Spinal cord (tissue), 10 donors: Measurements from ENCODE around the gene ALG14. TPM values are rescaled to one million over a fixed set of nuclear protein-coding genes. Genes with fewer than 3 reads are reported as not detected.

ENCODE experiments used
- DNase-seq, 6 donors: peaks; one replicate each; pipeline versions ENCODE4 v3.0.0 to v3.0.0-alpha.2; 2013 to 2015; ENCODE audit warnings: low spot score in 6 of 6, low read depth in 4 of 6
- H3K27ac ChIP-seq: one replicate; pipeline ENCODE4 v1.5.1; 2013; ENCODE audit warnings: low read depth, low read length, control low read depth
- H3K27me3 ChIP-seq: one replicate; pipeline ENCODE4 v1.6.1; 2013; ENCODE audit warnings: low read length; ENCODE audit not compliant: control insufficient read depth, insufficient read depth
- H3K36me3 ChIP-seq: one replicate; pipeline ENCODE4 v1.6.1; 2013; ENCODE audit warnings: low read length; ENCODE audit not compliant: control insufficient read depth, insufficient read depth
- H3K4me1 ChIP-seq: one replicate; pipeline ENCODE4 v1.6.1; 2013; ENCODE audit warnings: low read length; ENCODE audit not compliant: control insufficient read depth, insufficient read depth
- H3K4me3 ChIP-seq: one replicate; pipeline ENCODE4 v1.5.1; 2013; ENCODE audit warnings: low read depth, low read length, control low read depth
- H3K9me3 ChIP-seq: one replicate; pipeline ENCODE4 v1.6.1; 2013; ENCODE audit warnings: low read length; ENCODE audit not compliant: control insufficient read depth, insufficient read depth
- WGBS: methylation state at CpG from one replicate; pipeline ENCODE4 v1.1.5; 2013; ENCODE audit warnings: missing lambda C conversion rate; ENCODE audit not compliant: insufficient coverage; 5-methylcytosine and 5-hydroxymethylcytosine counted together
- polyA plus RNA-seq, 2 donors: library from polyadenylated mRNA; unstranded; fragments of 120-200 nt; gene quantifications; one replicate each; pipeline ENCODE4 v1.2.1, GENCODE V29; 2013; ENCODE audit not compliant: insufficient read length in 2 of 2
- total RNA-seq, 2 donors: library from RNA; depleted of rRNA in 1 of 2; stranded (reverse); fragments of 120-200 nt in 1 of 2; fragments of >200 nt in 1 of 2; gene quantifications; one replicate each; pipeline versions ENCODE4 v1.2.3 to v1.2.4, GENCODE V29; 2013 to 2014
- donor health status: healthy.

ALG14 gene
- total and polyA plus RNA-seq, 4 donors: 4.0 to 14.4 (median 8.2) TPM

DNA sequence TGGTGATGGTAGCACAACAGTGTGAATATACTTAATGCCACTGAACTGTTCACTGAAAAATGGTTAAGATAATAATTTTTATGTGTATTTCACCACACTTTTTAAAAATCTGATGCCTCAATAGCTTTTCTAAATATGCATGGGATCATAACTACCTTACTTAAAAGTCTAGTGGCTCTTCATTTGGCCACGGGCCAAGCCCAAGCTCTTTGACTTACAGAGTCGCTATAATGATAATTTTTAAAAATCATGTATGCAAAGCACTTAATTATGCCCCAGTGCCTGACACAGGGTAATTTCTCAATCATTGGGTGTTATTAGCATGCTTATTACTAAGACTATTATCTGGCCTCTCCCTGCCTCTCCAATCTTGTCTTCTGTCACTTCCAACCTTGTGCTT lies 138.2 kb downstream of the ALG14 start:
- no peaks in the 10 kb centered on the region for H3K27me3 ChIP-seq
- peak in 1 of 6 donors; percentile 41 for DNase-seq
- no peak overlapping the region for H3K27ac ChIP-seq
- no peak overlapping the region for H3K4me3 ChIP-seq
- no CpG with 5 or more reads among the region's 2 CpGs for WGBS
- H3K9me3 ChIP-seq: no peaks in the 10 kb centered on the region
- peaks cover 4% of the 10 kb centered on the region for H3K36me3 ChIP-seq
- H3K4me1 ChIP-seq: peaks cover 6% of the 10 kb centered on the region

DNA sequence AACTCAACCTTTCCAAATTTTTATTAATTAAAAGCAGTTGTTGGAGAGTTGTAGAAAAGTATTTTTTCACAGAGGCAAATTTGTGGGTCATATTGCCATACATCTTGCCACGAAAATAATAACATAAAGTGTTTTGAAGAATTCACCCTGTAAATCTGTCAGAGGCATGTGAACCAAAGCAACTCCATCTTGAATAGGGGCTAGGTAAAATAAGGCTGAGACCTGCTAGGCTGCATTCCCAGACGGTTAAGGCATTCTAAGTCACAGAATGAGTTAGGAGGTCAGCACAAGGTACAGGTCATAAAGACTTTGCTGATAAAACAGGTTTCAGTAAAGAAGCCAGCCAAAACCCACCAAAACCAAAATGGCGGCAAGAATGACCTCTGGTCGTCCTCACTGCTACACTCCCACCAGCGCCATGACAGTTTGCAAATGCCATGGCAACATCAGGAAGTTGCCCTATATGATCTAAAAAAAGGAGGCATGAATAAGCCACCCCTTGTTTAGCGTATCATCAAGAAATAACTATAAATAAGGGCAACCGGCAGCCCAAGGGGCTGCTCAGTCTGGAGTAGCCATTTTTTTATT lies 141.4 kb downstream of the ALG14 start:
- H3K27ac ChIP-seq: no peak overlapping the region
- H3K27me3 ChIP-seq: no peaks in the 10 kb centered on the region
- DNase-seq: no peak
- no peak overlapping the region for H3K4me3 ChIP-seq
- peaks cover 4% of the 10 kb centered on the region for H3K36me3 ChIP-seq
- H3K9me3 ChIP-seq: no peaks in the 10 kb centered on the region
- 100% methylated on average over 1 of the region's 7 CpGs for WGBS
- H3K4me1 ChIP-seq: peaks cover 19% of the 10 kb centered on the region

DNA sequence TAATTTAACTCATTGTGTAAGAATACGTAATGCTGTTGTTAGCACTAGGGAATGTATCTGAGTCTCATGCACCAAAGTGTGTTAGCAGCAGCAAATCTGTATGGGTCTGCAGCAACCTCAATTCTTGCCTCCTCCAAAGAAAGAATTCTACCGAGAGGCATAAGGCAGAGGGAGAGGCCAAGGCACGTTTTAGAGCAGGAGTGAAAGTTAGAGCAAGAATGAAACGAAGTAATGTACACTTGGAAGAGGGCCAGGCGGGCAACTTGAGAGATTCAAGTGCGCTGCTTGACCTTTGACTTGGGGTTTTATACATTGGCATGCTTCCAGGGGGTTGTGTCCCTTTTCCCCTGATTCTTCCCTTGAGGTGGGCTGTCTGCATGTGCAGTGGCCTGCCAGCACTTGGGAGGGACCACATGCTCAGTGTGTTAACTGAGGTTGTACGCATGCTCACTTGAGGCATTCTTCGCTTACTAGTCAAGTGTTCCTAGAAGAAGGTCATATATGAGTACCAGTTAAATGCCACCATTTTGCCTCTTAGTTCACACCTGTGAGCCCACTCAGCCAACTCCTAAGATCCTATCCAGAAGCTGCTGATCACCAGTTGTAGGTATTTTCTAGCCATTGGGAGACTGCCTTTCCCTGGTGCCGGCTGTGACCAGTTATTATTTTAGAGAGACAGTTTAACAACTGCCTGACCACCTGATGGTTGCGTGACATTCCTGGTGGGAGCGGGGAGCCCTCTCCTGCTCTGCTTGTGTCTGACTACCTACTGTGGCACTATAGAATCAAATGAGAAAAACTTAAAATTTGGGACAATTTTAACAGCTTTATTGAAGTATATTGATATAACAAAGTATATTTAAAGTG lies 143.2 kb downstream of the ALG14 start:
- no peaks in the 10 kb centered on the region for H3K9me3 ChIP-seq
- H3K27me3 ChIP-seq: no peaks in the 10 kb centered on the region
- peak in 2 of 6 donors; percentile 28 to 38 for DNase-seq
- H3K4me3 ChIP-seq: no peak overlapping the region
- peaks cover 16% of the 10 kb centered on the region for H3K4me1 ChIP-seq
- peak overlapping the region; percentile 97 for H3K27ac ChIP-seq
- 52% methylated on average over 7 of the region's 11 CpGs for WGBS
- peaks cover 4% of the 10 kb centered on the region for H3K36me3 ChIP-seq

GRCh38 chr1:94928293-94928939 lies 144.3 kb downstream of the ALG14 start:
- peaks cover 4% of the 10 kb centered on the region for H3K36me3 ChIP-seq
- no peaks in the 10 kb centered on the region for H3K9me3 ChIP-seq
- peak overlapping the region; percentile 59 for H3K4me3 ChIP-seq
- no peaks in the 10 kb centered on the region for H3K27me3 ChIP-seq
- H3K4me1 ChIP-seq: peaks cover 22% of the 10 kb centered on the region
- H3K27ac ChIP-seq: peak overlapping the region; percentile 97
- WGBS: 71% methylated on average over 4 of the region's 7 CpGs
- DNase-seq: no peak

DNA sequence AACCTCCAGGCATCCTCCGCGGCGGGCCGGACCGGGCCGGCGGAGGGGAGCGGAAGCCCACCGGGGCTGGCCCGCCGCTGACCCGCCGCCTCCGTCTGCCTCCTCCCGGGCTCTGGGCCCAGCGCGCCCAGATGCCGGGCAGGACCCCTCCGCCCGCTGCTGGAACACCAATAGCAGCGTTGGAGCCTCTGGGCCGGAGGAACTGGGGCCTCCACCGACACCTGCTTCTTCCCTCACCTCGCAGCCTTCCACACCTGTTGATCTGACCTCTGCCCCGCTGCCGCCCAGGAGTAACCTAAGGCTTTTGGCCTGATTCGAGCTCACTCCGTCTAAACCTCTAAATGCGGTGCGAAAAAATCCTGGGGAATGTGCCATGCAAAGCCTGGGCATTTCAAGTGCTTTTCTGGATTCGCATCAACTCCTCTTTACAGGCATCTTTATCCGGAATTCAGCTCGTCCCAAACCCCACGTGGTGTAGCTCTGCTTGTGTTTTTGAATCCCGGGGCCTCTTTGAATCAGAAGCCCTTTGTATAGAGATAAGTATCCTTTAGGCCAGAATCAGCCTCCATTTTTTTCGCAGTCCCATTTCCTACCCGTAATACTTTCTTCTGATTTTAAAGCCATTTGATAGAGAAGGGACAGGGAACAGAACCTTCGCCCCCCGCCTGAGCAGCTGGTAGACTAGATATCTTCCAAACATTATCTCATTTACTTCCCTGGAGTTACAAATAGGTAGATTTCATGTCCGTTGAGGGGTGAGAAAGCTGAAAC lies 145.2 kb downstream of the ALG14 start:
- Histone ChIP-seq H3K27me3 (no peaks in the 10 kb centered on the region), H3K36me3 (peaks cover 4% of the 10 kb centered on the region), H3K4me3 (peak overlapping the region; percentile 59), H3K27ac (peak overlapping the region; percentile 97), H3K9me3 (no peaks in the 10 kb centered on the region), H3K4me1 (peaks cover 22% of the 10 kb centered on the region)
- under 1% methylated on average over 30 of the region's 40 CpGs for WGBS
- peak in 5 of 6 donors; percentile 24 to 86 (median 55) for DNase-seq

DNA sequence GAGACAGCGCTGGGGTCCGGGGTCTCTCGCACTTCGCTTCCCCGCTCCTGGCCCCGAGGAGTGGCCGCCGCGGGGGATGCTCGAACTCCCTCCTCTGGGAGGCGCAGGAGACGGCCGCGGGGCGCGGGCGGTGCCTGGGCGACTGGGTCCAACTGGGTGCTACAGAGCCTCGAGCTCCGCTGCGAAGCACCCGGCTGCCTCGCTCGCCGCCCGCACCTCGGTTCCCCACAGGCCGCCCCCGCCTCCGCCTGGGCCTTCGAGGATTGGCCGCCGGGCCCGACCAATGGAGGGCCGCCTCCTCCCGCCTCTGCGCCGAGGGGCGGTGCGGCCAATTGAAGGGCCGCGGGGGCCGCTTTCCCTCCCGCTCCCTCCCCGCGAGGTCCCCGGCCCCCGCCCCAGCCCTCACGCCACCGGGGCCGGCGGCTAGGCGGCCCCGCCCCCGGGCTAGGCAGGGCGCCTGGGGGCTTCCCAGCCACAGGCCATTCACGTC lies 145.8 kb downstream of the ALG14 start, which contains the start of gene CNN3:
TSS of gene CNN3 (minus strand) at position 196 of the 490 bp plus-strand sequence. CDS start 216 bp downstream, outside the sequence.
- H3K27ac ChIP-seq: peak within 1 kb of the TSS; percentile 100
- H3K36me3 ChIP-seq: no peaks in the 10 kb centered on the region
- no peaks in the 10 kb centered on the region for H3K9me3 ChIP-seq
- under 1% methylated on average over 57 of the region's 57 CpGs for WGBS
- DNase-seq: peak; percentile 63 to 97 (median 86)
- H3K4me3 ChIP-seq: peak within 1 kb of the TSS; percentile 90
- H3K4me1 ChIP-seq: peaks cover 24% of the 10 kb centered on the region
- H3K27me3 ChIP-seq: no peaks in the 10 kb centered on the region

- no peaks in the 10 kb centered on the region for H3K27me3 ChIP-seq
- H3K27ac ChIP-seq: peak overlapping the region; percentile 100
- H3K4me1 ChIP-seq: peaks cover 24% of the 10 kb centered on the region
- H3K9me3 ChIP-seq: no peaks in the 10 kb centered on the region
- H3K36me3 ChIP-seq: no peaks in the 10 kb centered on the region
- H3K4me3 ChIP-seq: peak overlapping the region; percentile 90
- WGBS: under 1% methylated on average over 78 of the region's 78 CpGs
- peak in 5 of 6 donors; percentile 29 to 85 (median 51) for DNase-seq
Measured at GRCh38 chr1:94926126-94926914, 146.4 kb downstream of the ALG14 start.

DNA sequence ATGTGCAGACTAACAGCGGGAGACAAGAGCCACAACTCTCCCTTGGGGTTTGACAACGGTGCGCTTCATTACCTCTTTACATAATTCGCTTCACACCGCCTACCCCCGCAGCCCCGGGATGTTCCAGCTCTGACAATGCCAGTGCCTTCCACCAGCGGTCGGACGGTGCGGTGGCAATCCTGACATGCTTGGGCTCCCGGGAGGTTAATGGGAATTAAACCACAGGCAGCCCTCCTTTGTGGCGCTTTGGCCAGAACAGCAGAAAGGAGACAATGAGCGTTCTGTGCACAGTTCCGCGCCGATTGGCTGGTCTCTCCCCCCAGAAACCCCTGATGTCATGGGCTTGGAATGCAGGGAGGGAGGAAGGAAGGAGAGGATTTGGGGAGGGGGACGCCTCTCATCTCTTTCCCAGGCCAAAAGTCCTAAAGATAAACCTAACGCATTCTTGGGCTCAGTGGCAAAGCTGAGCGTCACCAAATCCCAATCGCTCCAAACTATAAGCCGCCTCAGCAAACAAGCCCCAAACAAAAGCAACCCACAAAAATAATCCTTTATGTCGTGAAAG lies 147.1 kb downstream of the ALG14 start:
- peak overlapping the region; percentile 100 for H3K27ac ChIP-seq
- H3K36me3 ChIP-seq: no peaks in the 10 kb centered on the region
- H3K4me1 ChIP-seq: peaks cover 24% of the 10 kb centered on the region
- peak; percentile 78 to 97 (median 86) for DNase-seq
- WGBS: 0% methylated on average over 18 of the region's 23 CpGs
- H3K9me3 ChIP-seq: no peaks in the 10 kb centered on the region
- H3K27me3 ChIP-seq: no peaks in the 10 kb centered on the region
- peak overlapping the region; percentile 90 for H3K4me3 ChIP-seq
